ENCODE results near the gene SP100.

Gene SP100

DNA sequence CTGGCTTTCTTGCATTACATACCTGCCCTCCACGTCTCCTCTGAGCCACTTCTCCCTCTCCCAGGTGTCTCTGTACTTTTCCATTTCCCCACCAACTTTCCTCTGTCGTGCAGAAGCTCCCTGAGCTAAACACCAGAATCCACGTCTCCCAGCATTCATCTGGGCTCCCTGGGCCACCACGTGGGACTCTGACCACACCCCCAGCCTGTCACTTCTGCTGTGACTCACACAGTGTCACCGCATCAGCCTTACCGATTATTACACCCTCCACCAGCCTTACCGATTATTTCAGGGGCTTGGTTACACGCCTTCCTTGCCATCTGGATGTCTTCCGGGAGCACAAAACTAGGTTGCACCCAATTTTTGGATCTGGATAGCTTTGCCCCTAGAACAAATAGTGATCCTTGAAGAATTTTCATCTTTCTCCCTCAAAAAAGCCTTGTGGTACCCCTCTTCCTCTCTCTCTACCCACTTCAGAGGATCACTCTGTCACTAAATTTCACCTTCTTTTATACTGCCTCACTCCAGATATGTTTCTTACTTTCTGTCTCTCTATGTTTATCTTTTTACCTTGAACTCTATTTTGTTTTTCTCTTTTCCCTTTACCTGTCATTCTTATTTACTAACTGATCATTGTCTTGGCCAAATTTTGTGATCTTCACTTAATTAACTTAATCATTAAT is 159.8 kb downstream of the SP100 start:
- DNase-seq (ENCODE audit: low read depth), result no peak

GRCh38 chr2:230577114-230577513 is 161.1 kb downstream of the SP100 start:
- no peak overlapping the region for H3K4me3 ChIP-seq (ENCODE audit: low read length)
- TF ChIP-seq CTCF (conservative IDR thresholded peaks at IDR 0.05; ENCODE audit: low read depth, low read length), result no peak
- no peak for DNase-seq (ENCODE audit: low read depth)

More for the DNA sequence above, 159.8 kb downstream of the SP100 start:
- no peak overlapping the region for H3K4me3 ChIP-seq (ENCODE audit: low read length)
- no peak for TF ChIP-seq CTCF (conservative IDR thresholded peaks at IDR 0.05; ENCODE audit: low read depth, low read length)

DNA sequence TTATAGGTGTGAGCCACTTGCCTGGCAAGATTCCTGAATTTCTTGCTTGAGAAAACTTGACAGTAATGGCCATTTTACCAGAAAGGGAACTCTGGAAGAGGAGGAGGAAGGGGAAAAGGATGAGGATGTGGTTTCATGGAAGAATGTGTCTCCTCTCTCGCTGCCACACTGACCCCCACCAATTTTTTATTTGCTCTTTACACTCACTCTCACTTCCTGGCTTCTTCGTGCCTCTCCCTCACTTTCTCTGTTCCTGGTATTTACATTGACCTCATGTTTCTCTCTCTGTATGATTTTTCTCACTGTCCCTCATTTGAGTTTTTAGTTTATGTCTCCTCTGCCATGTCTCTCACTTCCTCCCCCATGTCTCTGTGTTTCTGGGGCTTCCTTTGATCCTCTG is 162.1 kb downstream of the SP100 start:
- no peak overlapping the region for H3K4me3 ChIP-seq (ENCODE audit: low read length)
- DNase-seq (ENCODE audit: low read depth), result no peak
- TF ChIP-seq CTCF (conservative IDR thresholded peaks at IDR 0.05; ENCODE audit: low read depth, low read length), result no peak

- DNase-seq (ENCODE audit: low read depth), result no peak
- H3K4me3 ChIP-seq (ENCODE audit: low read length), result no peak overlapping the region
- TF ChIP-seq CTCF (conservative IDR thresholded peaks at IDR 0.05; ENCODE audit: low read depth, low read length), result no peak
Observed at GRCh38 chr2:230582851-230583283, 166.9 kb downstream of the SP100 start.

DNA sequence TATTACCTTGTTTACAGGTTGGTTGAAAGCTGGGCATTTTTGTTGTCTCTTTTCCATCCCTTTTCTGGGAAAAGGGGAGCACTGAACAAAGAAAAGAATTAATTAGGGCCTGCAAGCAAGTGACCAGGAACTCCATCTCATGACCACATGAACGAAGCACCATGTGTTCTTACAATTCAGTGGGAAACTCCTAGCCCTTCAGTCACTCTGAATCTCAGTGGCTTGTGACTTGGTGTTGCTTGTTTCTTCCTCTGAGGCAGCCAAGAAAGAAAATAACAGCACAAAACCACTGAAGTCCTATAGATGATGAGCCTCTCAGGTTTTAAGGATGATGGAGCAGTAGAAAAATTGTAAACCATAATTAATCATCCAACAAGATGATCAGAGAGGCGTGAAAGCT is 167.6 kb downstream of the SP100 start:
- no peak overlapping the region for H3K4me3 ChIP-seq (ENCODE audit: low read length)
- DNase-seq (ENCODE audit: low read depth), result no peak
- no peak for TF ChIP-seq CTCF (conservative IDR thresholded peaks at IDR 0.05; ENCODE audit: low read depth, low read length)

DNA sequence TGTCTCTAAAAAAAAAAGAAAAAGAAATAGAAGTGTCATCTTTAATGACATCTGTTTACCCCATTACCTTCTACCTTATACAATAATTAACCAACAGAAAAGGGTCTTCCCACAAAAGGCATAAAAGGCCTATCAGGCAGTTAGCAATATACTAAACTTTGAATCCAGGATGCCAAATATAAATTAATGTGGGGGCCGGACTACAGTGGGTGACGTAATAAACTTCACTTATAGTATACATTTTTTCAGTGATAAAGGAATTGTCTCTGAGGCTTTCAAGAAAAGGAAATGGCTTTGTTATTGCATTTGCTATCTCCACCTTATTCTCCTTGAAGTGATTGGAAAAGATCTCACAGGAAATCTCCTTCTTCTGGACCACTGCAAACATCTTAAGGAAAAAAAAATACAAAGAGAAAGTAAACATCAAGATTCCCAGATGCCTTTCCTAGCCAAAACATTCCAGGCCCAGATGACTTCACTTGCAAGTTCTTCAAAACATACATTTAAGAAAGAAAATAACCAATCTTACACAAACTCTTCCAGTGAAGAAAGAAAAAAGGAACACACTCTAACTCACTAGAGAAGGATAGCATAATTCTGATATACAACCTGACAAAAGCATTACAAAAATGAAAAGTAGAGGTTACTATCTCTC is 170.5 kb downstream of the SP100 start:
- no peak for TF ChIP-seq CTCF (conservative IDR thresholded peaks at IDR 0.05; ENCODE audit: low read depth, low read length)
- DNase-seq (ENCODE audit: low read depth), result no peak
- no peak overlapping the region for H3K4me3 ChIP-seq (ENCODE audit: low read length)

- TF ChIP-seq CTCF (conservative IDR thresholded peaks at IDR 0.05; ENCODE audit: low read depth, low read length), result no peak
Observed at GRCh38 chr2:230589025-230589424, 173.0 kb downstream of the SP100 start.

More at GRCh38 chr2:230589025-230589424, 173.0 kb downstream of the SP100 start:
- H3K4me3 ChIP-seq (ENCODE audit: low read length), result no peak overlapping the region
- DNase-seq (ENCODE audit: low read depth), result no peak
